Stimulated activated CD4-positive, alpha-beta T cell treated with anti-CD3 and anti-CD28 coated beads, Interleukin-4, amount 100 ng/mL, for 1 hour (primary cell): ENCODE measurements around the gene STK32B.

Experiments used
- DNase-seq: peaks from one replicate; pipeline ENCODE4 v3.0.0-alpha.2; 2020

The STK32B gene

GRCh38 chr4:5458676-5459075 lies 407.4 kb downstream of the STK32B start:
- no peak for DNase-seq

- no peak for DNase-seq
Observed at GRCh38 chr4:5459236-5459635, 408.0 kb downstream of the STK32B start.

GRCh38 chr4:5460106-5460801 lies 409.0 kb downstream of the STK32B start:
- DNase-seq = peak; percentile 11

DNA sequence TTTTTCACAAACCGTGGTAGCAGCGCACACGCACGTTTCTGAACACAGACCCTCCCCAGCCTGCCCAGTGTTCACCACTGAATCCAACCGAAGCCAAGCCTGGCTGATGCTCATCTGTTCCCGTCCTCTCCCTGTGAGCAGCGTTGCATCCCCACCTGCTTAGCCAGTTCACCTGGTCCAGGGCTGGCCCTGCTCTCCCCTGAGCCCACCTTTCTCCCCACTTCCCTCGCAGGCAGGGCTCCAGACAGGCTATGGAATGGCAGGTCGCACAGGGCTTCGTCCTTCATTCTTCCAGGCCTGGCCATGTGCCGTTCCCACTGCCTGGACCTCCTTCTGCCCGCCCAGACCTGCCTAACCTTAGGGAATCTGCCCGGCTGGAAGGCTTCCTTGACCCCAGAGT lies 410.2 kb downstream of the STK32B start:
- DNase-seq = no peak

GRCh38 chr4:5462254-5462835 lies 411.1 kb downstream of the STK32B start:
- no peak for DNase-seq

DNA sequence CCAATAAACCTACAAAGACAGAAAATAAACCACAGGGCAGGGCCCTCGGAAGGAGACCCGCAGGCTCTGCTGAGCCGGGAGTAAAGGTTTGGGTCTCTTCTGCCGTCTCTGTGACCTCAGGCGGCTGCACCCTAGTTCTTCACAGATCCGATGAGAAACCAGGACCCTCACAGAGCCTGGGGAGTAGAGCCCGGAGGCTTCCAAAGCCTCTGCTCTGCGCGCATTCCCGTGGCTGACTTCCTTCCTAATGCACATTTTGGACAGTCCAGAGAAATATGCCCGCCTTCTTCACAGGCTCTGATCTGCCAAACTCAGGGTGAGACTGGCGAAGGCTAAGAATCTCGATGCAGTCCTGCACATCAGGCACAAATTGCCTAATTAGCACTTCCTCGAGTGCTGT lies 411.6 kb downstream of the STK32B start:
- no peak for DNase-seq

DNA sequence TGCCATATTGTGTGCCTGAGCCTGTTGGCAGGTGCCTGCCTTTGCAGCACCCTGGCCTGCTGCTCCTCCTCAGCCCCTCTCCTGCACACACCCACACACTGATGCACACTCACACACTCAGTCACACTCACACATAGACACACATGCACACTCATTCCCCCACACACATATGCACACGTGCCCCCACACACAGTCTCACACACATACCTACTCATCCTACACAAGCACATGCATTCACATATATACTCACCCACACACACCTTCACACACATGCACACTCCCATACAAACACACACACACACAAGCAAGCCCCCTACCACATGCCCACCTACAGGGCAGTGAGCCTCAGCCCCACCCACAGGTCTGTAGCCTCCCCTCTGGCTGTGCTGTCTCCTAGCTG lies 412.1 kb downstream of the STK32B start:
- DNase-seq = no peak

DNA sequence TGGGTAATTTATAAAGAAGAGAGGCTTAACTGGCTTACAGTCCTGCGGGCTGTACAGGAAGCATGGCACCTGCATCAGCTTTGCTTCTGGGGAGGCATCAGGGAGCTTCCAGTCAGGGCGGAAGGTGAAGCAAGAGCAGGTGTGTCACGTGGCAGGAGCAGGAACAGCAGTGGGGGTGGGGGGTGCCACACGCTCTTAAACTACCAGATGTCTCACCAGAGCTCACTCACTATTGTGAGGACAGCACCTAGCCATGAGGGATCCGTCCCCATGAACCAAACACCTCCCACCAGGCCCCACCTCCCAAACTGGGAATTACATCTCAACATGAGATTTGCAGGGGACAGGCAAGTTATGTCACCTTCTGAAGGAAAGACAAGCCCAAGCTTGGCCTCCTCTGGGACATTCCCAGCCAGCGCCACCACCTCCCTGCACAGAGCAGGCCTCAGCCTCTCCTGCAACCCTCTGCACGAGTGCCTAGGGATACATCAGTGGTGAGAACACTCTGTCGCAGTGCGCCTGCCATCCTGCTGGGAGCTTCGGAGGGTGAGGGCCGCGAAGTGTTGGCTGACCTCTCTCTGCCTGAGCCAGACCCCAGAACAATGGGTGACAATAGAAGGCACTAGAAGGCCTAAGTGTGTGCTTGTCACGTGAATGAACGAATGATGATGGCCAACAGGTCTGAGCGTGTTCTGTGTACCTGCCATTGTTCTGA lies 412.8 kb downstream of the STK32B start:
- DNase-seq = no peak

GRCh38 chr4:5465529-5465928 lies 414.2 kb downstream of the STK32B start:
- no peak for DNase-seq

- no peak for DNase-seq
Observed at GRCh38 chr4:5465956-5466355, 414.7 kb downstream of the STK32B start.

GRCh38 chr4:5467111-5467510 lies 415.8 kb downstream of the STK32B start:
- DNase-seq = no peak

GRCh38 chr4:5469151-5469775 lies 418.0 kb downstream of the STK32B start:
- DNase-seq = no peak

DNA sequence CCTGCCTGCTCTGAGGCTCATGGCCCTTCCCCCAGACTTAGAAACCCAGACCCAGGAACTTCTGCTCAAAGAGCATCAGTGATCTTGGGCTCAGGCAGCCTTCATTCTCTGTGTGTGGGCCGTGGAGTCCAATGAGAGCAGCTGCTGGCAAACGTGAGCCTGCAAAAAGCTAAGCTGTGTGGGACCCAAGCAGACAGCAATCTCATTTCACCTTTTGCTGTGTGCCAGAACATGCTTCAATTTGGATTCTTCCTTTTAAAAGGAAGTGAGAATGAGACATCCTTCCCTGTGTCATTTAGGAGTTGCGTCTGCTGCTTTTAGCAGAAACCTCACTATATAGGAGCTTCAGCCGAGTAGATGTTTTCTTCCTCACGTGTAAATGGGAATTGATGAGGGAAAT lies 418.6 kb downstream of the STK32B start:
- no peak for DNase-seq

DNA sequence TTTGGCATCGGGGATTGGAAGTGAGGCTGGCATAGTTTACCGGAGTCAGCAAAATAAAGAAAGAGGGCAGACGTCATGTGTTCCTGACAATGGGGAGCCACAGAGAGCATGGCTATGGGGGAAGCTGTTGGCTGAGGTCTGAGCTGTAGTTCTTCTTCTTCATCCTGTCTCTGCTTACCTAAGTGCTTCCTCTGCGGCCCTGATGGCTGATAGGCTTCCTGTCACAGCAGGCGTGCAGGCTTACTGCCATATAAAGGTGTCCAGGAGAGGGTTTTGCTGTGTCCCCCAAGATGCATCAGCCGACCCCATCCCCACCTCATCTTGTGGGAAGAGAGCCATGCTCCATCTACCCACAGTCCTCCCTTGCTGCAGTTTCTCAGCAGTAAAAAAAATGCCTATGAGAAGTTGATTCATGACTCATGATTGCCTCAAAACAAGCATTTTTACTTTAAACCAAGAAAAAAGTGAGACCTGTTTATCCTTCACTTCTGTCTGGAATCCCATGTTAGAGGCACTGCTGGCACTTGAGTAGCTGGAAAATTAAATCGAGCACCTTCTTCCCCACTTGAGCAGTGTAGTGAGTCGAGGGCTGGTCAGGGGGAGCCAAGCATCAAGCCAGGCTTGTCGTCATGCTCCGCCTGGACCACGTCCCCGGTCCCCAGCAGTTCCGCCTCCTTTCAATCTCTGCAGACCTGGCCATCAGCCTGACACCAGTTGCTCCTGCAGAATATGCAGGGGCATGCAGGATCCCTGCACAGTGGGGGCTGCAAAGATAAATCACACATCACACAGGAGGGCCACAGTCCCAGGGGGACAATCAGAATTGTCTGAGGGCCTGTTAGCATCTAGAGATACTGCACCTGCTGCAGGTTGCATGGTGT lies 419.3 kb downstream of the STK32B start:
- no peak for DNase-seq

GRCh38 chr4:5471206-5471605 lies 419.9 kb downstream of the STK32B start:
- no peak for DNase-seq

- no peak for DNase-seq
Observed at GRCh38 chr4:5471691-5472090, 420.4 kb downstream of the STK32B start.

GRCh38 chr4:5472160-5472591 lies 420.9 kb downstream of the STK32B start:
- no peak for DNase-seq

DNA sequence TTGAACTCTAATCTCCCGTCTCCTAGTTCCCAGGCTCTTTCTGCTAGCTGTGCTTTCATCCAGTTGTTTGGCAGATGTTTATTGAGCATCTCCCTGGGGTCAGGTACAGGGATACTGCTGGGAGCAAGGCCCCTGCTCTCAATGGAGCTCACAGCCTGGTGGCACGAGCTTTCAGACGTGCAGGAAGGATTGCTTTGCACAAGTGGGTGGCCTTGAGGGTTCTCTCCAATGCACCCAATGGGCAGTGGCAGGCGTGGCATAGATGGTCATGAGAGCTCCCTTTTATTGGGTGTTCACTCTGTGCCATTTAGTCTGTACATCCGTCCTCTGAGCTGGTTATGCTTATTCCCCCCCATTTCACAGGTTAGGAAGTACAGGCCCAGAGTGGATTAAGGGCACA lies 421.8 kb downstream of the STK32B start:
- DNase-seq = no peak

- DNase-seq = no peak
Observed at GRCh38 chr4:5474756-5475155, 423.5 kb downstream of the STK32B start.

GRCh38 chr4:5477613-5478012 lies 426.3 kb downstream of the STK32B start:
- no peak for DNase-seq

GRCh38 chr4:5478169-5478568 lies 426.9 kb downstream of the STK32B start:
- no peak for DNase-seq

DNA sequence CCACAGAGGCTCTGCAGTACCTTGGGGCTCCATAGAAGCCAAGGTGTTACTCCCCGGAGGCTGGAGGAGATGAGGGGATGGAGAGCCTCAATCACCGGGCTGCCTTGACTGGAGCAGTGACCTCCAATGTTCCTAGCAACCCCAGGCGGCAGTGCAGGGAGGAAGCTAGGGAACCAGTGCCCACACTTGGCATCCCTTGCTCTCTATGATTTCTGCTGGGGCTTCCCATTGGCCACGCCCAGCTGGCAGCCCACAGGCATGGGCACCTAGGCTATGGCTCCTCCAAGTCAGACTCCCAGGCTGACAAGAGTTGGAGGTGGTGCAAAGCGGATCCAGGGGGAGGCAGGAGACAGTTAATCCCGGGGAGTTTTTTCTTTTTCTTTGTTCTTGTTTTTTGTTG lies 427.4 kb downstream of the STK32B start:
- no peak for DNase-seq
